Dermis microvascular lymphatic vessel endothelial cell (primary cell): ENCODE data around the gene KANSL3. TPM values are rescaled to one million over a fixed set of nuclear protein-coding genes. Genes with fewer than 3 reads are reported as not detected.
"Not testable (repeated sequence)": the region's sequence is repeated elsewhere in the genome, so short reads cannot be mapped to it uniquely, and the experiment has no call there.

Experiments used
- DNase-seq, 2 donors: peaks; one replicate each; pipeline versions ENCODE4 v3.0.0 to v3.0.0-alpha.2; 2010; ENCODE audit warnings: low read depth in 2 of 2
- total RNA-seq: library from RNA; depleted of rRNA; stranded (reverse); fragments of >200 nt; gene quantifications from 2 replicates; pipeline ENCODE4 v1.2.1, GENCODE V29; 2014

KANSL3 gene
- total RNA-seq, 1 donor from 2014 or later: 18.5 TPM

DNA sequence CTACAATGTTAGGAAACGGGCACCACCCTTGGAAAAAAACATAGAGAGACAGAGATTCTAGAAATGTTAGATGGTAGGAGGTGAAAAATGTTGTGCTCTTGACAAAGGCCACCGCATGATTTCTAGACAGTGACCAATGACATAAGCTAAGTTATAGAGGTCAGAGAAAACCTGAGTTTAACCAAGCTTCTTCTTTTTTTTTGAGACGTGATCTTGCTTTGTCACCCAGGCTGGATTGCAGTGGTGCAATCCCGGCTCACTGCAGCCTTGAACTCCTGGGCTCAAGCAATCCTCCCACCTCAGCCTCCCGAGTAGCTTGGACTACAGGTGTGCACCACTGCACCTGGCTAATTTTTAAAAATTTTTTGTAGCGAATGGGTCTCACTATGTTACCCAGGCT lies 17.4 kb upstream of the KANSL3 start:
- DNase-seq: no peak

- DNase-seq: not testable (repeated sequence)
Observed at GRCh38 chr2:96654791-96655190, 16.7 kb upstream of the KANSL3 start.

DNA sequence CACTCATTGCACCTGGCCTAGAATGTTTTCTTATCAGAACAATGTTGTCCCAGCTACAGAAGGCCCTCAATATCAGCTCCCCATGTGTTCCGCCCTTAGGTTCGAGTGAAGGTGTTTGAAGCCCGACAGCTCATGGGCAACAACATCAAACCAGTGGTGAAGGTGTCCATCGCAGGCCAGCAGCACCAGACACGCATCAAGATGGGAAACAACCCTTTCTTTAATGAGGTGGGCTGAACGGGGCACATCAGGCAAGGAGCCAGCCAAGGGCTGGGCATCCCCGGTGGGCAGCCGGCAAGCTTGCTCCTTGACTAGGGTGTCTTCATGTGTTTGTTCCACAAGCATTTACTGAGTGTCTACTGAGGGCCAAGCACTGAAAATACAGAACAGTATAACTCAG lies 13.7 kb upstream of the KANSL3 start:
- no peak for DNase-seq

GRCh38 chr2:96649342-96649741 lies 11.2 kb upstream of the KANSL3 start:
- DNase-seq: no peak

DNA sequence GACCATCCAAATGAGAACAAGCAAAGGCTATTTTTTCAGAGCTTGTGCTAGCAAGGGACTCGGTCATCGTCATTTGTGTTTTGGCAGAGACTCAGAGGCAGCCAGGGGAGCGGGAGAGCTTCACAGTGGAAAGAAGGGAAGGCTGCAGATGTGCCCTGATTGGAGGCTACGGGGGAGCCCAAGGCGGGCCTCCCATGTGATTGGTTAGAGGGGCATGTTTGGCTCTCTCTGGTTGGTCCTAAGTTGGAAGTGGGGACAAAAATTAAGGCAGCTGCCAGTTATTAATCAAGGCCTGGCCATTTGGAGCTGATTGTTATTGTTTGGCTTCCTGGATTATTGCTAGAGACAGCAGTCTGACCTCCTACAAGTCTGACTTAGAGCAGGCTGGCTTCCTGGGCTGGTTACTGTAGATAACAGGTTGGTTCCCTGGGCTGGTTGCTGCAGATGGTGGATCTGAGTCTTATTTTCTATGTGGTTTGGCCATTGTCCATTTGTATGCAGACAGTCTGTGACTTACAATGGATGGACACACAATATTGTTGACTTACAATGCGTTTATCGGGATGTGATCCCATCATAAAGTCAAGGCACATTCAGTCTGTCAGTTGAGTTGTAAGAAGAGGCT lies 10.3 kb upstream of the KANSL3 start:
- no peak for DNase-seq

- DNase-seq: no peak
Observed at GRCh38 chr2:96647681-96648080, 9.6 kb upstream of the KANSL3 start.

DNA sequence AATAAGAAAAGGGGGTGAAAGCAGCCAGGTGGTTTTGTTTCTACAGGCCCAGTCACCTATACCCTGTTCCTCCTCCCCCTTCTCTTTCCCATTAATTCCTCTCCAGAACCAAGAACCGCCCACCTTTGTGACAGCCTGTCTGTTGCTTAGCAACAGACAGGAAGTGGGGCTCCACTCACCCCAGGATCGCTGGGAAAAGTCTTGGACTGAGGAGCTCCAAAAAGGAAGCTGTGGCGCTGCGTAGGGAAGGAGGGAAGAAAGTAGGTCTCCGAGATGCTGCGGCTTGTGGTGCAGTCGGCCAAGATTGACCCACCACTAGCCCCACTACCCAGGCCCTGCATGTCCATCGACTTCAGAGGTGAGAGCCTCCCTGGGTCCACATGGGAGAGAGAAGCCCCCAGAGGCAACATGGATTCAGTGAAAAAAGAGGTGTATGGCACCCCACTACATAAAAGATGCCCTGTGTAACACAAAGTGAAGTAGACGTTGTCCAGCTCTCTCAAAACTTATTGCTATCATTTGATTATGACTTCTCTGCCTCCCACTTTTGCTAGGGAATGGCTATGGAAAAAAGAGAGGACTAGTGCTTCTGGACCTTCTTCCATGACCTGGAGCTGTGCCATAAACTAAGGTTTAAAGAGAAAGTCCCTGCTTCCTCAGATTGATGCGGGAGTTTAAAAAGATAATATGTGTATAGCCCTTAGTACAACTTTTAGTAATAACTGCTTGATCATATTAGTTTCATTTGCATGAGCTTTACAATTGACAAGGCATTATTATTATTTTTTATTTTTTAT lies 4.7 kb upstream of the KANSL3 start, which contains the start of gene FER1L5:
FER1L5 (plus strand) TSS at position 201 of the 797 bp plus-strand sequence; CDS start at position 274, 73 bp downstream.
- DNase-seq: no peak

GRCh38 chr2:96637385-96638143 lies 548 bp downstream of the KANSL3 start:
- peak; percentile 30 to 85 for DNase-seq

- DNase-seq: peak in 1 of 2 donors; percentile 11
Observed at GRCh38 chr2:96636551-96637171, 1.5 kb downstream of the KANSL3 start.

DNA sequence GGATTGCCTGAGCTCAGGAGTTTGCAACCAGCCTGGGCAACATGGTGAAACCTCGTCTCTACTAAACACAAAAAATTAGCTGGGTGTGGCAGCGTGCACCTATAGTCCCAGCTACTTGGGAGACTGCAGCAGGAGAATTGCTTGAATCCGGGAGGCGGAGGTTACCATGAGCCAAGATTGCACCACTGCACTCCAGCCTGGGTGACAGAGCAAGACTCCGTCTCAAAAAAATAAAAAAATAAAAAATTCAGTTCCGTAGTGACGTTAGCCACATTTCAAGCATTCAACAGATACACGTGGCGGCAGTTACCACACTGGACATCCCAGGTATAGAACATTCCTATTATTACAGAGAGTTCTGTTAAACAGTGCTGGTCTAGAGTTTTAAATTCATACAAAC lies 4.5 kb downstream of the KANSL3 start:
- DNase-seq: no peak

DNA sequence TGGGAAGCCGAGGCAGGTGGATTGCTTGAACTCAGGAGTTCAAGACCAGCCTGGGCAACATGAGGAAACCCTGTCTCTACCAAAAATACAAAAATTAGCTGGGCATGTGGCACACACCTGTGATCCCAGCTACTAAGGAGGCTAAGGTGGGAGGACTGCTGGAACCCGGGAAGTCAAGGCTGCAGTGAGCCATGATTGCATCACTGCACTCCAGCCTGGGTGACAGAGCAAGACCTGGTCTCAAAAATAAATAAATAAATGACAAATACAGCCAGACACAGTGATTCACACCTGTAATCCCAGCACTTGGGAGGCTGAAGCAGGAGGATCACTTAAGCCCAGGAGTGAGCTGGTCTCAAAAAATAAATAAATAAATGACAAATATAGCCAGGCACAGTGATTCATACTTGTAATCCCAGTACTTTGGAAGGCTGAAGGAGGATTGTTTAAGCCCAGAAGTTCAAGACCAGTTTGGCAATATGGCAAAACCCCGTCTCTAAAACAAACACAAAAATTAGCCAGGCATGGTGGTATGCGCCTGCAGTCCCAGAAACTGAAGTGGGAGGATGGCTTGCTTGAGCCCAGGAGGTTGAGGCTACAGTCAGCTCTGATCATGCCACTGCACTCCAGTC lies 6.2 kb downstream of the KANSL3 start:
- no peak for DNase-seq

DNA sequence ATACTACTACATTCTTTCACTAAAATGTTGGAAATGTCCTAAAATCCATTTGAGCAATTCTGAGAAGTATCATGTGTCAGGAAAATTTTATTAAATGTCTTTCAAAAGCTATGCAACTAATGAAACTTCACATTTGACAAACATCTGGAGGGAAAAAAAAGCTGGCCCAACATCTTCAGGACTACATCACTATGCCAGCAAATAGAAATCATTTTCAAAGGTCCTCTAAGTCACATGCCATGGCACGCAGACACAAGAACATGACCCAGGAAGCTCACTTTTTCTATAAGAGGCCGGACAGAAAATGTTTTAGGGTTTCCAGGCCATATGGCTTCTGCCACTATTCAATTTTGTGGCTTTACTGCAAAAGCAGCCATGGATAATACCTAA lies 11.6 kb downstream of the KANSL3 start:
- DNase-seq: no peak

DNA sequence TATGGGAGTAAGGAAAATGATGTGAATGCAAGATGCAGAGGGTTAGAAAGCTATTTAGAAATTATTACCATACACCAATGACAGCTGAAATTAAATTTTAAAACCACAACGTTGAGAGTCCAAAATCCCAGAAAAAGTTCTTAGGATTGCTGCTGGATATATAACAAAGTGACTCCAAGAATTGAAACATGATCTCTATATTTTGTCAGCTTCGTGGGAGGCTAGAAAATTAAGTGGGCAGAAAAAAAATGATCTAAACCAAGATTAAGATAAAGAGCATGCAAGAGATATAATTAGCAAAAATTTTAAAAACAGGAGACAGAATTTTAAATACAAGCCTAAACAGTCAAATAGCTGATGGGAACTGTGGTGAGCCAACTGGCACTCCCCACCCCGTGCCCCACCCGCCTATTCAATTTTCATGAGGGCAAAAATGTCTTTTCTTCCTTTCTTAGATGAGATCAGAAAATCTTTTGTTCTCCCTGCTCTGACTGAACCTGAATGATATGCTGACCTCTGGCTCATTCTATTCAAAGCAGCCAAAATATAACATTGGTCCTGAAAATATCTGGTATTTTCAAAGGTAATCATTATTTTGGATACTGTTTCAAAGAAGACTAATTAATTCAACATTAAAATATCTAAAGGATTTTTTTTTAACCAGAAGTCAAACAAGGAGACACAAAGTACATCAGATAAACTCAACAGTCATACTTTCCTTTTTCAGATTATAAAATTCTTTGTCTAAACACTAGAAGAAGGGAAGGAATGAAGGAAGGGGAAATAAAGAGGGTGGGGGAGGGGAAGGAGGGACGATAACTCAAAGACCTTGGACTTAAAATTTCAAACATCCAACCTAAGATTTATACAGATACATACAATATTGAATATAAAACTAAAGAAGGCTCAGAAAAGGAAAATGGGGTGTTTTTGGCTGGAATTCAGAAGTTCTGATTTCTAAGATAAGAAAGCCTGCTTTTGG lies 12.2 kb downstream of the KANSL3 start:
- peak in 1 of 2 donors; percentile 13 for DNase-seq

- no peak for DNase-seq
Observed at GRCh38 chr2:96623116-96623515, 15.0 kb downstream of the KANSL3 start.

GRCh38 chr2:96622544-96622943 lies 15.6 kb downstream of the KANSL3 start:
- DNase-seq: no peak

GRCh38 chr2:96618596-96619283 lies 19.4 kb downstream of the KANSL3 start:
- DNase-seq: no peak

GRCh38 chr2:96617012-96617411 lies 21.1 kb downstream of the KANSL3 start:
- no peak for DNase-seq

DNA sequence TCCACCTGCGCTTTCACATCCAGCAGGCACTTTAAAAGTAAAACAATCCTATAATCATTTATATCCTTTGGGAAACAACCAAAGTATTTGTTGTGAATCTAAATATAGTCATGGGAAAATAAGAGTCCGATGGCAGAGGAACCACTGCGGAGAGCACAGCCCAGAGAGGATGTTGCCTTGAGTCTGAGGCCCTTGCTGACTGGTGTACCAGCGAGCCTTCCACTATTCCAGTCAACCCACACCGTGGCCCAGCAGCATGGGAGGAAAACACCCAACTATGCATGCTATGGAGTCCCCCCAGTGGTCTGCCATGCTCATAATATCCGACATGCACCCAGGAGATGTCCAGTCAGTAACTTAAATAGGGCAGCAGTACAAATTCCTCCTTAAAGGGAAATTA lies 21.6 kb downstream of the KANSL3 start:
- no peak for DNase-seq

DNA sequence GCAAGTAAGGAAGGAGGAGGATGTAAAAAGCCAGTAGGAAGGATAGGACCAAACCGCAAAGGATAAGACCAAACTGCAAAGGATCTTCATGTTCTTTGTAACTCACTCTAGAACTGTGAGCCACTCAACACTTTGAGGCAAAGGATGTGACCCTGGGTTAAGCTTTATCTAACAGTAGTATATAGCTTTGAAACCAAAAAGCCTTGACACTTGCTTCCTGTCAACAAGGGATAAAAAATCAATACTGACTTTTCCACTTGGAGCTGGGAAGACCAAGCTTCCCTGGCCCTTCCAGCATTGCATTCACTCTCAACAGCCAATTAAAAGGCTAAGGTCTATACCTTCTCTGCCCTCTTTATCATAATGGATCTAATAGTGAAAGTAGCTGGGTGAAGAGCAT lies 22.0 kb downstream of the KANSL3 start:
- no peak for DNase-seq
